Caki2 (cell line): ENCODE results near the gene GTF2H4. TPM values are rescaled to one million over a fixed set of nuclear protein-coding genes. Genes with fewer than 3 reads are reported as not detected.

Experiments
- total RNA-seq: library from RNA; depleted of rRNA; stranded (reverse); fragments of >200 nt; shearing (Covaris generic); gene quantifications from 2 replicates; pipeline ENCODE4 v1.2.3, GENCODE V29; 2014; ENCODE audit warnings: low replicate concordance; rRNA removed

GTF2H4 gene
- total RNA-seq, 1 experiment from 2014 or later = 58.5 TPM

Other genes with a start within 250 kb of the GTF2H4 start
- 31.4 and 37.5 TPM in 2 replicates for gene DHX16, start 235.2 kb upstream of the GTF2H4 start, total RNA-seq
- gene PPP1R18, start 221.6 kb upstream of the GTF2H4 start, total RNA-seq = 29.9 and 37.7 TPM in 2 replicates
- 2.3 and 16.7 TPM in 2 replicates for gene NRM, start 217.2 kb upstream of the GTF2H4 start, total RNA-seq
- gene MDC1, start 190.9 kb upstream of the GTF2H4 start, total RNA-seq = 3.3 and 6.7 TPM in 2 replicates
- gene TUBB, start 187.9 kb upstream of the GTF2H4 start, total RNA-seq = 538 and 624 TPM in 2 replicates
- gene FLOT1, start 165.5 kb upstream of the GTF2H4 start, total RNA-seq = 352 and 441 TPM in 2 replicates
- gene IER3, start 163.7 kb upstream of the GTF2H4 start, total RNA-seq = 124 and 148 TPM in 2 replicates
- 182 and 197 TPM in 2 replicates for gene DDR1, start 23.7 kb upstream of the GTF2H4 start, total RNA-seq
- gene VARS2, start 6.0 kb downstream of the GTF2H4 start, total RNA-seq = 29.5 and 43.7 TPM in 2 replicates
- not detected in 2 replicates for gene SFTA2, start 24.0 kb downstream of the GTF2H4 start, total RNA-seq
- 0.24 TPM in 1 of 2 replicates, not detected in the other for gene MUCL3, start 32.8 kb downstream of the GTF2H4 start, total RNA-seq
- not detected in 2 replicates for gene MUC21, start 75.5 kb downstream of the GTF2H4 start, total RNA-seq
- gene MUC22, start 102.3 kb downstream of the GTF2H4 start, total RNA-seq = not detected in 2 replicates
- not detected in 2 replicates for gene C6orf15, start 204.4 kb downstream of the GTF2H4 start, total RNA-seq
- gene PSORS1C1, start 206.6 kb downstream of the GTF2H4 start, total RNA-seq = 0.20 and 1.8 TPM in 2 replicates
- not detected in 2 replicates for gene CDSN, start 212.2 kb downstream of the GTF2H4 start, total RNA-seq
- not detected in 2 replicates for gene PSORS1C2, start 230.9 kb downstream of the GTF2H4 start, total RNA-seq
- gene CCHCR1, start 249.6 kb downstream of the GTF2H4 start, total RNA-seq = 130 and 142 TPM in 2 replicates